Myometrial cell (primary cell): ENCODE data around the gene OTUD1. TPM values are rescaled to one million over a fixed set of nuclear protein-coding genes. Genes with fewer than 3 reads are reported as not detected.

ENCODE experiments used
- total RNA-seq: library from RNA; depleted of rRNA; stranded (reverse); fragments of >200 nt; gene quantifications from 2 replicates; pipeline ENCODE4 v1.2.3, GENCODE V29; 2015

Gene OTUD1
- 2.6 and 4.3 TPM in 2 replicates for total RNA-seq

DNA sequence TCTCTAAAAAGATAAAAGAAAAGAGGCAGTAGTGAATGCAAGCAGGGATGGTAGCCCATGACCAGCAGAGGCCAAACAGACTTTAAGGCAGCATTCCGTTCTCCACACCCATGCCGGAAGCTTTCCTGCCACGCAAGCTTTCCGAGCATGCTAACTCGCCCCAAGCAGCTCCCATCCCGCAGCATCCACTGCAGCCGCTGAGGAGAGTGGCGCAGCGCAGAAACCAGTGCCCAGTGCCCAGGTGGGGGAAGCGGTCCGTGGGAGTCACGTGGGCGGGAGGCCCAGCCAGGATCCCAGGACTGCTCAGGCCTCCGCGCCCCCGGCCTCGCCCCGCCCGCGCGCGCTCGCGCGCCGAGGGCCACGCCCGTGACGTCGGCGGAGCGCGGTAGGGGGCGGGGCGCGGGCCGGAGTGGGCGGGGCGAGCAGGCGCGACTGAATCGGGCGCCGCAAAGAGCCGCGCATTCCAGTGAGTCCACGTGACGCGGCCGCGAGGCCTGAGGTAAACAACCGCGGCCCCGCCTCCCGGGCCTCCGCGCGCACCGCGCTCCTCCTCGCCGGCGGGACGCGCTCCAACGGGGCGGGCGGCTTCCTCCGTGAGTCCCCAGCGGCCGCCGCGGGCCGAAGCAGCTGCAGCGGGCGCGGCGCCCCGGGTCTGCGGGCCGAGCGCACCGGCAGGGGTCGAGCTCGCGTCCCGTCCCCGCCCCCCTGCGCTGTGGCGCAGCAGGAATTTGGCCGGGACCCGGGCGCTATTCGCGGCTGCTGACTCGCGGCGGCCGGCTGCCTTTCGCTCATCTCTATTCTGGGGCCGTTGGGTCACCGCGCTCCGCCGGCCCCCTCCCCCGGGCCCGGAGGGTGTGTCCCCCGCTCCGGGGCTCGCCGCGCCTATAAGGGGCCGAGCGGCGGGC, at the start of gene OTUD1:
OTUD1 (plus strand) TSS at position 529 of the 905 bp plus-strand sequence. CDS start 383 bp downstream, outside the sequence.

Other genes starting within 250 kb of the OTUD1 start
- not detected in 2 replicates for gene PTF1A, start 246.8 kb upstream of the OTUD1 start, total RNA-seq
- 0.29 and 0.53 TPM in 2 replicates for gene C10orf67, start 94.3 kb upstream of the OTUD1 start, total RNA-seq